ENCODE measurements around the gene GNPDA1.

Gene GNPDA1

DNA sequence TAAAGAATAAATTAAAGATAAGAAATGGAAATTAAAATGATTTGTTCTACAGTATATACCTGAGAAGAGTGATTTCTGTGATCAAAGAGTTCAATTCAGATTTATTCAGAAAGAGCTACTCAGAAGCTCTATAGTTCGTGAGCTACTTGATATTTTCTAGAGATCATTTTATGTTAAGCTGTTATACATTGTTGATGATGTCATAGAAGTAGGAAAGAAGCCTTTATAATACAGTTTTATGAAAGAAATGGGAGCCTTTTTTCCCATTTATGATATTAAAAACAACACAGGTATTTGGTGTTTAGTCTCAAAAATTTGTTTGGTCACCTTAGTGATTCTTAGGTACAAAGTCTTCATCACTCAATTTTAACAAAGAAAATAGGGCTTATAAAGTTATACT, 23.1 kb downstream of the GNPDA1 start:
- Histone ChIP-seq H3K4me2 (ENCODE audit: insufficient read depth, low read length) (no peak overlapping the region), H3K79me2 (ENCODE audit: insufficient read depth, low read length) (no peaks in the 10 kb centered on the region), H3K4me1 (ENCODE audit: insufficient read depth, low read length) (no peaks in the 10 kb centered on the region), H3K27me3 (ENCODE audit: insufficient read depth, low read length, poor library complexity) (no peaks in the 10 kb centered on the region), H3K9me3 (ENCODE audit: insufficient read depth, low read length, severe bottlenecking) (no peaks in the 10 kb centered on the region), H3K9ac (ENCODE audit: low read depth, low read length) (no peak overlapping the region), H3K36me3 (ENCODE audit: insufficient read depth, low read length) (peaks cover 72% of the 10 kb centered on the region), H4K20me1 (ENCODE audit: insufficient read depth, low read length) (peaks cover 3% of the 10 kb centered on the region; the same call in 1 of the 2 replicates), H3K4me3 (ENCODE audit: low read depth in 1 of 2, low read length in 2 of 2) (no peak overlapping the region), H3K27ac (ENCODE audit: low read length) (no peak overlapping the region), H2AFZ (ENCODE audit: low read depth, low read length) (no peak overlapping the region)
- ATAC-seq (ENCODE audit: insufficient read depth, low read depth): no peak
- DNase-seq: no peak
- TF ChIP-seq CTCF (IDR thresholded peaks at IDR 0.05; ENCODE audit: borderline replicate concordance, extremely low read depth, low read length, poor library complexity, severe bottlenecking) (no peak), EZH2 (IDR thresholded peaks at IDR 0.05; ENCODE audit: borderline replicate concordance, low read depth, low read length, severe bottlenecking) (no peak)

- Histone ChIP-seq H4K20me1 (ENCODE audit: insufficient read depth, low read length) (peaks cover 3% of the 10 kb centered on the region; the same call in 1 of the 2 replicates), H3K4me1 (ENCODE audit: insufficient read depth, low read length) (no peaks in the 10 kb centered on the region), H3K36me3 (ENCODE audit: insufficient read depth, low read length) (peaks cover 73% of the 10 kb centered on the region), H3K9me3 (ENCODE audit: insufficient read depth, low read length, severe bottlenecking) (no peaks in the 10 kb centered on the region), H3K4me2 (ENCODE audit: insufficient read depth, low read length) (no peak overlapping the region), H2AFZ (ENCODE audit: low read depth, low read length) (no peak overlapping the region), H3K9ac (ENCODE audit: low read depth, low read length) (no peak overlapping the region), H3K4me3 (ENCODE audit: low read depth in 1 of 2, low read length in 2 of 2) (no peak overlapping the region), H3K27ac (ENCODE audit: low read length) (no peak overlapping the region), H3K27me3 (ENCODE audit: insufficient read depth, low read length, poor library complexity) (no peaks in the 10 kb centered on the region), H3K79me2 (ENCODE audit: insufficient read depth, low read length) (no peaks in the 10 kb centered on the region)
- no peak for ATAC-seq (ENCODE audit: insufficient read depth, low read depth)
- TF ChIP-seq EZH2 (IDR thresholded peaks at IDR 0.05; ENCODE audit: borderline replicate concordance, low read depth, low read length, severe bottlenecking): no peak
- no peak for DNase-seq
Measured at GRCh38 chr5:141986072-141986471, 26.8 kb downstream of the GNPDA1 start.

- H2AFZ ChIP-seq (ENCODE audit: low read depth, low read length): no peak overlapping the region
- H3K27ac ChIP-seq (ENCODE audit: low read length): no peak overlapping the region
- TF ChIP-seq CTCF (IDR thresholded peaks at IDR 0.05; ENCODE audit: borderline replicate concordance, extremely low read depth, low read length, poor library complexity, severe bottlenecking) (no peak), EZH2 (IDR thresholded peaks at IDR 0.05; ENCODE audit: borderline replicate concordance, low read depth, low read length, severe bottlenecking) (no peak)
- peaks cover 88% of the 10 kb centered on the region for H3K36me3 ChIP-seq (ENCODE audit: insufficient read depth, low read length)
- DNase-seq (no peak), ATAC-seq (ENCODE audit: insufficient read depth, low read depth) (no peak)
- no peaks in the 10 kb centered on the region for H3K27me3 ChIP-seq (ENCODE audit: insufficient read depth, low read length, poor library complexity)
- H4K20me1 ChIP-seq (ENCODE audit: insufficient read depth, low read length): peaks cover 3% of the 10 kb centered on the region; the same call in 1 of the 2 replicates
- no peaks in the 10 kb centered on the region for H3K4me1 ChIP-seq (ENCODE audit: insufficient read depth, low read length)
- no peaks in the 10 kb centered on the region for H3K9me3 ChIP-seq (ENCODE audit: insufficient read depth, low read length, severe bottlenecking)
- no peak overlapping the region for H3K9ac ChIP-seq (ENCODE audit: low read depth, low read length)
- no peak overlapping the region for H3K4me2 ChIP-seq (ENCODE audit: insufficient read depth, low read length)
- H3K4me3 ChIP-seq (ENCODE audit: low read depth in 1 of 2, low read length in 2 of 2): no peak overlapping the region
- H3K79me2 ChIP-seq (ENCODE audit: insufficient read depth, low read length): no peaks in the 10 kb centered on the region
Measured at GRCh38 chr5:141982626-141983025, 30.2 kb downstream of the GNPDA1 start.

DNA sequence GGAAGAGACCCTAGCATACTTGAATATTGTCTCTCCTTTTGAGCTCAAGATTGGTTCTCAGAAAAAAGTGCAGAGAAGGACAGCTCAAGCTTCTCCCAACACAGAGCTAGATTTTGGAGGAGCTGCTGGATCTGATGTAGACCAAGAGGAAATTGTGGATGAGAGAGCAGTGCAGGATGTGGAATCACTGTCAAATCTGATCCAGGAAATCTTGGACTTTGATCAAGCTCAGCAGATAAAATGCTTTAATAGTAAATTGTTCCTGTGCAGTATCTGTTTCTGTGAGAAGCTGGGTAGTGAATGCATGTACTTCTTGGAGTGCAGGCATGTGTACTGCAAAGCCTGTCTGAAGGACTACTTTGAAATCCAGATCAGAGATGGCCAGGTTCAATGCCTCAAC, 34.4 kb downstream of the GNPDA1 start:
- H3K4me2 ChIP-seq (ENCODE audit: insufficient read depth, low read length): no peak overlapping the region
- TF ChIP-seq CTCF (IDR thresholded peaks at IDR 0.05; ENCODE audit: borderline replicate concordance, extremely low read depth, low read length, poor library complexity, severe bottlenecking): no peak
- H3K27me3 ChIP-seq (ENCODE audit: insufficient read depth, low read length, poor library complexity): no peaks in the 10 kb centered on the region
- no peak overlapping the region for H2AFZ ChIP-seq (ENCODE audit: low read depth, low read length)
- no peaks in the 10 kb centered on the region for H3K9me3 ChIP-seq (ENCODE audit: insufficient read depth, low read length, severe bottlenecking)
- ATAC-seq (ENCODE audit: insufficient read depth, low read depth) (no peak), DNase-seq (no peak)
- no peaks in the 10 kb centered on the region for H3K4me1 ChIP-seq (ENCODE audit: insufficient read depth, low read length)
- H3K27ac ChIP-seq (ENCODE audit: low read length): no peak overlapping the region
- H4K20me1 ChIP-seq (ENCODE audit: insufficient read depth, low read length): no peaks in the 10 kb centered on the region
- H3K36me3 ChIP-seq (ENCODE audit: insufficient read depth, low read length): peaks cover 84% of the 10 kb centered on the region
- no peak overlapping the region for H3K9ac ChIP-seq (ENCODE audit: low read depth, low read length)
- peaks cover 5% of the 10 kb centered on the region; the same call in 1 of the 2 replicates for H3K79me2 ChIP-seq (ENCODE audit: insufficient read depth, low read length)
- H3K4me3 ChIP-seq (ENCODE audit: low read depth in 1 of 2, low read length in 2 of 2): no peak overlapping the region

Measured in DND-41 (cell line).